ENCODE measurements around the gene SELENON.

- TF ChIP-seq CTCF (IDR thresholded peaks at IDR 0.05), result no peak
- TF ChIP-seq POLR2A (IDR thresholded peaks at IDR 0.05), result no peak
Observed at GRCh38 chr1:25806418-25806817, 6.4 kb downstream of the SELENON start.
